Upper lobe of right lung (tissue), 1 donor: Measurements from ENCODE around the gene KPNB1. TPM values are rescaled to one million over a fixed set of nuclear protein-coding genes. Genes with fewer than 3 reads are reported as not detected.

Experiments used
- ATAC-seq: fragments of 200-7000 bp; cut with Tn5 transposase; one replicate; pipeline ENCODE4 v1.9.1; 2020; ENCODE audit warnings: mild to moderate bottlenecking, moderate library complexity
- DNase-seq: peaks from one replicate; pipeline ENCODE4 v3.0.0-alpha.2; 2020
- H3K27ac ChIP-seq: fragments of 200-600 bp; one replicate; pipeline ENCODE4 v1.8.0; 2022
- H3K27me3 ChIP-seq: fragments of 200-600 bp; one replicate; pipeline ENCODE4 v1.8.0; 2022; ENCODE audit warnings: mild to moderate bottlenecking
- H3K36me3 ChIP-seq: fragments of 200-600 bp; one replicate; pipeline ENCODE4 v1.8.0; 2022
- H3K4me1 ChIP-seq: fragments of 200-600 bp; one replicate; pipeline ENCODE4 v1.8.0; 2022
- H3K4me3 ChIP-seq: fragments of 200-600 bp; one replicate; pipeline ENCODE4 v1.8.0; 2022; ENCODE audit warnings: mild to moderate bottlenecking
- H3K9me3 ChIP-seq: fragments of 200-600 bp; one replicate; pipeline ENCODE4 v1.8.0; 2022
- intact Hi-C: fragments of 100-400 bp; cut with DNase I; formaldehyde crosslinking; loops from one replicate; pipeline ENCODE4 v1.11.0; 2022
- total RNA-seq: library from RNA; stranded (reverse); fragmentation: NEBNext Ultra II Directional; extraction: Animal tissue kit (Norgen Biotek cat#: 25700); gene quantifications from one replicate; pipeline ENCODE4 v1.2.1, GENCODE V29; 2021
- TF ChIP-seq, protein P1 (sequence below): fragments of 200-600 bp; IDR thresholded peaks from one replicate; pipeline ENCODE4 v1.8.0; 2022; ENCODE audit warnings: antibody characterized with exemption
- donor health status: DM: no; HTN: yes; CAD: no; lungs with severe emphysema.

The KPNB1 gene
- total RNA-seq, 1 donor from 2014 or later: 196 TPM

DNA sequence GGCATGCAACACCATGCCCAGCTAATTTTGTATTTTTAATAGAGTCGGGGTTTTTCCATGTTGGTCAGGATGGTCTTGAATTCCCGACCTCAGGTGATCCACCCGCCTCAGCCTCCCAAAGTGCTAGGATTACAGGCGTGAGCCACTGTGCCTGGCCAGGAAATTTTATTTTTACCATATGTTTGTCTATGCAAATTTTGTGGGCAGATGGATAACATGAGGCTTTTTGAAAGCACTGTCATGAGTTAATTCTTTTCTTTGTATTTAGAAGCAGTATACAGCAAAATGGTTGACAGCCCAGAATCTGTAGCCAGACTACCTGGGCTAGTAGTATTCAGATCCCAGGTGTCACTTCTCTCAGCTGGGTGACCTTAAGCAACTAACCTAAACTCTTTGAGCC is 8.5 kb upstream of the KPNB1 start:
- Histone ChIP-seq H3K27ac (no peak overlapping the region), H3K27me3 (no peaks in the 10 kb centered on the region)
- intact Hi-C loops: no loop called here

DNA sequence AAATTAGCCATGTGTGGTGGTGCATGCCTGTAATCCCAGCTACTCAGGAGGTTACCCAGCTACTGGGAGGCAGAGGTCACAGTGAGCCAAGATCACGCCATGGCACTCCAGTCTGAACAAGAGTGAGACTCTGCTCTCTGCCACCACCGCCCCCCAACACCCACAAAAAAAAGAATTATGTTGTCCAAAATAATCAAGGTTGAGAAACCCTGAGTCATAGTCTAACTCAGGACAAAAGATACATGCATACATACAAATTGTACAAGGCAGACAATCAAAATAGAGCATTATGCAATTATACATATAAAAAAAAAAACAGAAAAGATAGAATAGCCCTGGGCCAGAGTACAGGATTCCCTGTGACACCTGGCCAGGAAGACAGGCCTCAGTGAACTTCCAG is 6.6 kb upstream of the KPNB1 start:
- no peak overlapping the region for H3K4me3 ChIP-seq
- no peak overlapping the region for H3K27ac ChIP-seq
- no peaks in the 10 kb centered on the region for H3K27me3 ChIP-seq
- H3K9me3 ChIP-seq: no peaks in the 10 kb centered on the region
- no peak for ATAC-seq
- H3K4me1 ChIP-seq: peaks cover under 1% of the 10 kb centered on the region
- H3K36me3 ChIP-seq: no peaks in the 10 kb centered on the region
- intact Hi-C loops: no loop called here
- DNase-seq: no peak
- TF ChIP-seq, protein P1, sequence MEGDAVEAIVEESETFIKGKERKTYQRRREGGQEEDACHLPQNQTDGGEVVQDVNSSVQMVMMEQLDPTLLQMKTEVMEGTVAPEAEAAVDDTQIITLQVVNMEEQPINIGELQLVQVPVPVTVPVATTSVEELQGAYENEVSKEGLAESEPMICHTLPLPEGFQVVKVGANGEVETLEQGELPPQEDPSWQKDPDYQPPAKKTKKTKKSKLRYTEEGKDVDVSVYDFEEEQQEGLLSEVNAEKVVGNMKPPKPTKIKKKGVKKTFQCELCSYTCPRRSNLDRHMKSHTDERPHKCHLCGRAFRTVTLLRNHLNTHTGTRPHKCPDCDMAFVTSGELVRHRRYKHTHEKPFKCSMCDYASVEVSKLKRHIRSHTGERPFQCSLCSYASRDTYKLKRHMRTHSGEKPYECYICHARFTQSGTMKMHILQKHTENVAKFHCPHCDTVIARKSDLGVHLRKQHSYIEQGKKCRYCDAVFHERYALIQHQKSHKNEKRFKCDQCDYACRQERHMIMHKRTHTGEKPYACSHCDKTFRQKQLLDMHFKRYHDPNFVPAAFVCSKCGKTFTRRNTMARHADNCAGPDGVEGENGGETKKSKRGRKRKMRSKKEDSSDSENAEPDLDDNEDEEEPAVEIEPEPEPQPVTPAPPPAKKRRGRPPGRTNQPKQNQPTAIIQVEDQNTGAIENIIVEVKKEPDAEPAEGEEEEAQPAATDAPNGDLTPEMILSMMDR: no peak

More for the DNA sequence above, 8.5 kb upstream of the KPNB1 start:
- TF ChIP-seq, protein P1: no peak
- H3K4me3 ChIP-seq: no peak overlapping the region
- ATAC-seq (no peak), DNase-seq (no peak)
- H3K36me3 ChIP-seq: no peaks in the 10 kb centered on the region
- no peaks in the 10 kb centered on the region for H3K9me3 ChIP-seq
- H3K4me1 ChIP-seq: no peaks in the 10 kb centered on the region

DNA sequence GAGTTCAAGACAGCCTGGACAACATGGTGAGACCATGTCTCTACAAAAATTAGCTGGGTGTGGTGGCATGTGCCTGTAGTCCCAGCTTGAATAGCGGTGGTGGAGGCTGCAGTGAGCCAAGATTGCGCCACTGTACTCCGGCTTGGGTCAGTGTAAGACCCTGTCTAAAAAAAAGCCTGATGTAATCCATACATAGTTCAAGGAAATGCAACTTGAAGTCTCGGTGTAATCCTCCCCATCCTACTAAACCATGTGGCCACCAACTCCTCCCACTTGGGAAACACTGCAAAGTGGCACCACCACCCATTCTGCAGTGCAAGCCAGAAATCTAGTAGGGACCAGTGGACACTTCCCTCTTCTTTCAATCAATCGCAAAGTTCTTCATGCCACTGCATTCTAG is 5.4 kb upstream of the KPNB1 start:
- intact Hi-C loops: no loop called here
- DNase-seq (no peak), ATAC-seq (peak; percentile 18)
- Histone ChIP-seq H3K4me1 (peaks cover 8% of the 10 kb centered on the region), H3K27me3 (no peaks in the 10 kb centered on the region), H3K27ac (no peak overlapping the region), H3K4me3 (no peak overlapping the region), H3K36me3 (no peaks in the 10 kb centered on the region), H3K9me3 (no peaks in the 10 kb centered on the region)
- TF ChIP-seq, protein P1: no peak

DNA sequence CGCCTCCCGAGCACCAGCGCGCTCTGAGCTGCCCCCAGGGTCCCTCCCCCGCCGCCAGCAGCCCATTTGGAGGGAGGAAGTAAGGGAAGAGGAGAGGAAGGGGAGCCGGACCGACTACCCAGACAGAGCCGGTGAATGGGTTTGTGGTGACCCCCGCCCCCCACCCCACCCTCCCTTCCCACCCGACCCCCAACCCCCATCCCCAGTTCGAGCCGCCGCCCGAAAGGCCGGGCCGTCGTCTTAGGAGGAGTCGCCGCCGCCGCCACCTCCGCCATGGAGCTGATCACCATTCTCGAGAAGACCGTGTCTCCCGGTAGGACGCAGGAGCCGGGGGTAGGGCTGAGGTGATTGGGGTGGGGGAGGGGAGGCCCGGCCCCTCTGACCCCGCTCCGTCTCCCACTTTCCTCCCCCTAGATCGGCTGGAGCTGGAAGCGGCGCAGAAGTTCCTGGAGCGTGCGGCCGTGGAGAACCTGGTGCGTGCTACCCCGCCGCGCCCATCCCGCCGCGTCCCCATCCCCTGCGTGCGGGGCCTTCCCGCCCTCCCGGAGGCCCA is 329 bp downstream of the KPNB1 start:
- Histone ChIP-seq H3K9me3 (no peaks in the 10 kb centered on the region), H3K27me3 (no peaks in the 10 kb centered on the region), H3K36me3 (peaks cover 33% of the 10 kb centered on the region), H3K4me1 (peaks cover 29% of the 10 kb centered on the region), H3K27ac (peak overlapping the region; percentile 86), H3K4me3 (peak overlapping the region; percentile 92)
- intact Hi-C loops: no loop called here
- DNase-seq (peak; percentile 81), ATAC-seq (peak; percentile 13)
- TF ChIP-seq, protein P1: no peak

DNA sequence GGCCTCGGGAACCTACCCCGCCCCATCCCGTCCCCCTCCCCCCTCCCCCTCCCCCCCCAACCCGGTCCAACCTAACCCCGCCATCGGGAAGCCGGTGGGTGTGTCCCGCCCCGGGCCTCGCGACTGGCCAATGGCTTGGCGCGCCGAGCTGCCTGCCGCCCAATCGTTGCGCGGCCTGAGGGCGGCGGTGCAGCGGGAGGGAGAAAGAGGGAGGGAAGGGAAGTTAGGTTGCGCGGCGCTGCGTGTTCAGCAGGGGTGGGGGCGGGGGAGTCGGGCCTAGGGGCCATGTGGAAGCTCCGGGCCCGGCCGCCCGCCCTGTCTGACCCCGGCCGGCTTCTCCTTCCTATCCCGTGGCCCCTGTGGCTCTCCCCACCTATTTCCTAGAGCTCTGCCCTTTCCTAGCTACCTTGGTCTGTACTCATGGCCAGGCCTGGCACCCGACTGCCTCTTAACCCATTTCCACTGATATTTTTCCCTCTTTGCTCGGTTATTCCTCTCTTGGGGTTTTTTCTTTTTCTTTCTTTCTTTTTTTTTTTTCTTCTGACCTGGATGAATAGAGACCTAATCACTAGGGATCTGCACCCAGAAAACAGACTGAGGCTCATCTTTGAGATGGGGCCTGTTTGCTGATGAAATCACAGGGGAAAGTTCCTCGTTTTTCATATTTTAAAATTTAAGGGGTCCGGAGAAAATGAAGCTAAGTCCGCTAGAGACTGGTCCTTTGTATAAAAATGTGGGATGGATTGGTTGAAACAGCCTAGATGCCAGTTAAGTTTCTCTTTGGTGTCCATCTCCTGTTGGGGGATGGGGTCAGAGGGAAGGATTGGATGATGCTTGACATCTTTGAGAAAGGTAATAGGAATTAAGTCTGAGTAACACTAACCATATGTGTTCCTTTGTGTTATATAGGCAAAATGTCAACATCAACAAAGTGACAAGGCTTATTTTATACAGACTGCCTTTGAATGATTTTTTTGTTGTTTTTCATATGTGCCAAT is 1.1 kb downstream of the KPNB1 start:
- H3K4me1 ChIP-seq: peaks cover 32% of the 10 kb centered on the region
- peaks cover 41% of the 10 kb centered on the region for H3K36me3 ChIP-seq
- peak overlapping the region; percentile 92 for H3K4me3 ChIP-seq
- H3K9me3 ChIP-seq: no peaks in the 10 kb centered on the region
- H3K27me3 ChIP-seq: no peaks in the 10 kb centered on the region
- TF ChIP-seq, protein P1: no peak
- peak overlapping the region; percentile 86 for H3K27ac ChIP-seq
- ATAC-seq: peak; percentile 81
- intact Hi-C loops: no loop called here
- peak; percentile 98 for DNase-seq
